Chondrocyte (in vitro differentiated cells): ENCODE results near the gene PLA1A. TPM values are rescaled to one million over a fixed set of nuclear protein-coding genes. Genes with fewer than 3 reads are reported as not detected.

ENCODE experiments used
- DNase-seq: peaks from one replicate; pipeline ENCODE4 v3.0.0; 2021; ENCODE audit warnings: mixed read lengths, low spot score
- H3K27ac Mint-ChIP-seq: one replicate; pipeline ENCODE4 v1.8.0; 2021; ENCODE audit warnings: mild to moderate bottlenecking, moderate library complexity, mixed read lengths; ENCODE audit not compliant: unreplicated experiment
- H3K27me3 Mint-ChIP-seq: 2 replicates; pipeline ENCODE4 v1.8.0; 2021; ENCODE audit warnings: low read depth, mixed read lengths
- H3K36me3 Mint-ChIP-seq: 2 replicates; pipeline ENCODE4 v1.8.0; 2021; ENCODE audit warnings: low read depth, mixed read lengths
- H3K4me1 Mint-ChIP-seq: 2 replicates; pipeline ENCODE4 v1.8.0; 2021; ENCODE audit warnings: low read depth, mild to moderate bottlenecking, mixed read lengths
- H3K4me3 Mint-ChIP-seq: one replicate; pipeline ENCODE4 v1.8.0; 2021; ENCODE audit warnings: mild to moderate bottlenecking, moderate library complexity, mixed read lengths; ENCODE audit not compliant: unreplicated experiment
- H3K9me3 Mint-ChIP-seq: 2 replicates; pipeline ENCODE4 v1.8.0; 2021; ENCODE audit warnings: low read depth, mixed read lengths
- CTCF ChIP-seq: fragments of 200-600 bp; sonication (generic); IDR thresholded peaks from 2 replicates; pipeline ENCODE4 v1.5.0; 2021; ENCODE audit warnings: antibody characterized with exemption, mild to moderate bottlenecking, moderate library complexity
- total RNA-seq: library from RNA; stranded (reverse); gene quantifications from 3 replicates; pipeline ENCODE4 v1.2.1, GENCODE V29; 2021

Gene PLA1A
- total RNA-seq, 1 donor from 2014 or later = 0.55 TPM

GRCh38 chr3:119586733-119587172 is 10.9 kb upstream of the PLA1A start:
- Mint-ChIP-seq H3K9me3 (no peaks in the 10 kb centered on the region), H3K27me3 (no peaks in the 10 kb centered on the region), H3K36me3 (no peaks in the 10 kb centered on the region), H3K27ac (no peak overlapping the region), H3K4me1 (peaks cover 25% of the 10 kb centered on the region), H3K4me3 (no peak overlapping the region)
- DNase-seq = no peak
- no peak for TF ChIP-seq CTCF

GRCh38 chr3:119588112-119588511 is 9.6 kb upstream of the PLA1A start:
- TF ChIP-seq CTCF = no peak
- H3K36me3 Mint-ChIP-seq = no peaks in the 10 kb centered on the region
- H3K27ac Mint-ChIP-seq = no peak overlapping the region
- no peak for DNase-seq
- H3K9me3 Mint-ChIP-seq = no peaks in the 10 kb centered on the region
- peaks cover 25% of the 10 kb centered on the region for H3K4me1 Mint-ChIP-seq
- H3K27me3 Mint-ChIP-seq = no peaks in the 10 kb centered on the region
- H3K4me3 Mint-ChIP-seq = no peak overlapping the region

GRCh38 chr3:119589102-119589773 is 8.4 kb upstream of the PLA1A start:
- H3K27ac Mint-ChIP-seq = no peak overlapping the region

GRCh38 chr3:119590706-119591105 is 7.0 kb upstream of the PLA1A start:
- H3K27ac Mint-ChIP-seq = no peak overlapping the region
- no peaks in the 10 kb centered on the region for H3K9me3 Mint-ChIP-seq
- H3K4me3 Mint-ChIP-seq = no peak overlapping the region

More at GRCh38 chr3:119589102-119589773, 8.4 kb upstream of the PLA1A start:
- Mint-ChIP-seq H3K4me1 (peaks cover 25% of the 10 kb centered on the region), H3K9me3 (no peaks in the 10 kb centered on the region), H3K27me3 (no peaks in the 10 kb centered on the region), H3K4me3 (no peak overlapping the region), H3K36me3 (no peaks in the 10 kb centered on the region)
- no peak for TF ChIP-seq CTCF
- DNase-seq = no peak

GRCh38 chr3:119592861-119593260 is 4.8 kb upstream of the PLA1A start:
- no peak overlapping the region for H3K4me3 Mint-ChIP-seq
- H3K27me3 Mint-ChIP-seq = no peaks in the 10 kb centered on the region
- no peaks in the 10 kb centered on the region for H3K9me3 Mint-ChIP-seq
- no peak overlapping the region for H3K27ac Mint-ChIP-seq
- peaks cover 31% of the 10 kb centered on the region for H3K4me1 Mint-ChIP-seq
- TF ChIP-seq CTCF = no peak
- no peak for DNase-seq
- no peaks in the 10 kb centered on the region for H3K36me3 Mint-ChIP-seq

More at GRCh38 chr3:119590706-119591105, 7.0 kb upstream of the PLA1A start:
- no peaks in the 10 kb centered on the region for H3K36me3 Mint-ChIP-seq
- H3K4me1 Mint-ChIP-seq = peaks cover 28% of the 10 kb centered on the region
- no peaks in the 10 kb centered on the region for H3K27me3 Mint-ChIP-seq
- no peak for TF ChIP-seq CTCF
- no peak for DNase-seq
